ENCODE measurements around the gene TRIM62.

DNA sequence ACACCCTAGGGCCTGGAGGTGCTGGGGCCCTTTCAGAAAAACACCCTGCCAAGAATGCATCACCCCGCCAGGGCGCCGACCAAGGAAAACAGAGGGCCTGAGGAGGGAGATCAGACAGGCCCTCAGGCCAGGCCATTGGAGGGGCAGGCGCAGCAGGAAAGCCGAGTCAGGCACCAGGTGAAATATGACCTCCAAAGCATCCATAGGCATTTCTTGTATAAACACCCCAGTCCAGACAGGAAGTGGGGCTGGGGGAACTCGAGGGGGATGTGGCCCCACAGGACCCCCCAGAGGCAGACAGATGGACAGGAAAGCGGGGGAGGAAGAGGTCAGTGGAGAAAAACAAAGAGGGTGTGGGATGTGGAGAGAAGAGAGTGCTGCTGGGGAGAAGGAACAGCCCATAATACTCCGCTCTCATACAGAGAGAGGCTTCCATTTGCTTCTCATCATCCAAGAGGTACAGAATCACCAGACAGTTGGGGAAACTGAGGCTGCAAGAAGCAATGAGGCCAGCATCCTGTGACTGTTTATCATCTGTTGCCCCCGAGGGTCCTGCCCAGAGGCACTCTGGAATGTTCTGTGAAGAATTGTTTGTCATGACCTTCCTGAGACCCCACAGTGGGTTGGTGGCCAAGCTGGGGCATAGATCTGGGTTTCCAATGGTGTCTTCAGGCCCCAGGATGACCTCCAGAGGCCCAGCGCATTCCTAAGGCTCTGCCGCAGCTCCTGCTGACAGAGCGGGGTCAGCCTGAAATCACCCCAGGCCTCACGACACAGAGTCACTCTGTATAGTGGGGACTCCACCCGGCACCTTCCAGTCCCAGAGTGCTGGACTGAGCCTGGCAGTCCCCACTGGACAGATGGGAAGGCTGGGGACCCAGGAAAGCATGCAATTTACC, 18.0 kb downstream of the TRIM62 start:
- TF ChIP-seq SREBF2 (IDR thresholded peaks at IDR 0.05) (no peak), EP300 (IDR thresholded peaks at IDR 0.05) (no peak), POLR2A (IDR thresholded peaks at IDR 0.05; ENCODE audit: low read length) (no peak), NFE2L2 (conservative IDR thresholded peaks at IDR 0.05; ENCODE audit: low read length) (no peak), MAZ (IDR thresholded peaks at IDR 0.05; ENCODE audit: borderline replicate concordance, low read depth, low read length) (no peak), FOSL2 (IDR thresholded peaks at IDR 0.05) (no peak), FOSL2 (CRISPR knock-in tag; IDR thresholded peaks at IDR 0.05) (no peak), POLR2AphosphoS2 (conservative IDR thresholded peaks at IDR 0.05; ENCODE audit: low read length) (no peak)
- TF ChIP-seq, protein P1, sequence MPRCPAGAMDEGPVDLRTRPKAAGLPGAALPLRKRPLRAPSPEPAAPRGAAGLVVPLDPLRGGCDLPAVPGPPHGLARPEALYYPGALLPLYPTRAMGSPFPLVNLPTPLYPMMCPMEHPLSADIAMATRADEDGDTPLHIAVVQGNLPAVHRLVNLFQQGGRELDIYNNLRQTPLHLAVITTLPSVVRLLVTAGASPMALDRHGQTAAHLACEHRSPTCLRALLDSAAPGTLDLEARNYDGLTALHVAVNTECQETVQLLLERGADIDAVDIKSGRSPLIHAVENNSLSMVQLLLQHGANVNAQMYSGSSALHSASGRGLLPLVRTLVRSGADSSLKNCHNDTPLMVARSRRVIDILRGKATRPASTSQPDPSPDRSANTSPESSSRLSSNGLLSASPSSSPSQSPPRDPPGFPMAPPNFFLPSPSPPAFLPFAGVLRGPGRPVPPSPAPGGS (IDR thresholded peaks at IDR 0.05) = no peak
- TF ChIP-seq, protein P2, sequence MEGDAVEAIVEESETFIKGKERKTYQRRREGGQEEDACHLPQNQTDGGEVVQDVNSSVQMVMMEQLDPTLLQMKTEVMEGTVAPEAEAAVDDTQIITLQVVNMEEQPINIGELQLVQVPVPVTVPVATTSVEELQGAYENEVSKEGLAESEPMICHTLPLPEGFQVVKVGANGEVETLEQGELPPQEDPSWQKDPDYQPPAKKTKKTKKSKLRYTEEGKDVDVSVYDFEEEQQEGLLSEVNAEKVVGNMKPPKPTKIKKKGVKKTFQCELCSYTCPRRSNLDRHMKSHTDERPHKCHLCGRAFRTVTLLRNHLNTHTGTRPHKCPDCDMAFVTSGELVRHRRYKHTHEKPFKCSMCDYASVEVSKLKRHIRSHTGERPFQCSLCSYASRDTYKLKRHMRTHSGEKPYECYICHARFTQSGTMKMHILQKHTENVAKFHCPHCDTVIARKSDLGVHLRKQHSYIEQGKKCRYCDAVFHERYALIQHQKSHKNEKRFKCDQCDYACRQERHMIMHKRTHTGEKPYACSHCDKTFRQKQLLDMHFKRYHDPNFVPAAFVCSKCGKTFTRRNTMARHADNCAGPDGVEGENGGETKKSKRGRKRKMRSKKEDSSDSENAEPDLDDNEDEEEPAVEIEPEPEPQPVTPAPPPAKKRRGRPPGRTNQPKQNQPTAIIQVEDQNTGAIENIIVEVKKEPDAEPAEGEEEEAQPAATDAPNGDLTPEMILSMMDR (IDR thresholded peaks at IDR 0.05) = no peak

Measured in A549 (cell line).